Mammary epithelial cell (primary cell): ENCODE measurements around the gene DPP8.

Experiments
- CTCF ChIP-seq, 2 donors: IDR thresholded peaks in 1 of 2; conservative IDR thresholded peaks in 1 of 2; 2 replicates each; pipeline ENCODE4 v1.5.1; 2011 to 2012; ENCODE audit warnings: inconsistent platforms in 2 of 2, low read length in 2 of 2, mild to moderate bottlenecking in 2 of 2, control low read depth in 1 of 2, low read depth in 1 of 2; ENCODE audit not compliant: insufficient read depth in 1 of 2; ENCODE audit errors: extremely low read depth in 1 of 2
- EZH2 ChIP-seq: IDR thresholded peaks from 2 replicates; pipeline ENCODE4 v1.6.1; 2012; ENCODE audit warnings: low read length, inconsistent platforms, borderline replicate concordance

- TF ChIP-seq CTCF (conservative IDR thresholded peaks at IDR 0.05 in 1 of 2, IDR thresholded peaks at IDR 0.05 in 1 of 2; ENCODE audit: extremely low read depth in 1 of 2, insufficient read depth in 1 of 2, low read depth in 1 of 2, low read length in 2 of 2) (no peak), EZH2 (no peak)
Observed at GRCh38 chr15:65558997-65559760, 41.7 kb upstream of the DPP8 start.
